DMS 273 (cell line): ENCODE data around the gene CXXC1.
A peak's percentile ranks its signal among the peaks of the same experiment; 100 is the strongest.
"Not testable (repeated sequence)": the region's sequence is repeated elsewhere in the genome, so short reads cannot be mapped to it uniquely, and the experiment has no call there.

Experiments used
- DNase-seq: peaks from one replicate; lab custom pipeline; 2025; ENCODE audit not compliant: unreplicated experiment; lab: John Stamatoyannopoulos, UW

Gene CXXC1

DNA sequence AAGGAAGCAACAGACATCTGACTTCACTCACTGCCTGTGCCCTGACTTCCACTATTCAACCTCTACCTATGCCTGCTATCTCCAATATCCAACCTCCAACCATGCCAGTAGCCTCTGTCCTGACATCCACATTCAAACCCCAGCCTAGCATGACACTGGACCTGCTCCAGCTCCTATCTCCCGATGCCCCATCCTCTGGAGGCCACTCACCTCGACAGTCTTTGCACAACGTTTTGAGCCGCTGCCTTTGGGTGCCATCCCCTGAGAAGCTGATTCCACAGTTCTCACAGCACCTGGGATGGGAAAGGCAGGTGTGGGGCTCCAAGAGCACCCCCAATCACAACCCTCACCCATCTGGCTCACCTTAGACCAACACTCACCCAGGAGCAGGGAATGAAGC, 11.0 kb downstream of the CXXC1 start:
- no peak for DNase-seq

DNA sequence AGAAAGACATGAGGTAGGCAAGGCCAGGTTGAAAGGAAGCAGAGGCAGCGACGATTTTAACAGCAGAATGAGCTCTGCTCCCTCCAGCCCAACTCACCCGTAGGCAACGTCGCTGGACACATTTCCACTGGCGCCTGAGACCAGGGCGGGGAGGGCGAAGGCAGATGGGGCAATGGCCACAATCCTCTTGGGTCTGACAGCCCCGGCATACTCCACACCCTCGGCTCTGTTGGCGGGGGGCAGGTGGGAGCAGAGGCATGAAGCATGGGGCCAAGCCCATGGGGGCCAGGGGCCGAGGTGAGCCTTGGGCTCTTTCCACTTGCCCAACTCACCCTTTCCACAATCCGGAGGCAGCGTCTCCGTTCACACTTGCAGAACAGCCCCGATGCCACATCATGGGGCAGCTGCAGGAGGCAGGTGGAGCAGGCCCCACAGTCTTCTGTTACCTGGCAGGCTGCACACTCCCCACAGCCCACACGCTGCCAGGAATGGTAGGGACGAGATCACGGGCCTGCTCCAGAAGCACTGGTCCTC, 11.9 kb downstream of the CXXC1 start:
- no peak for DNase-seq

- no peak for DNase-seq
Measured at GRCh38 chr18:50274941-50275340, 12.6 kb downstream of the CXXC1 start.

DNA sequence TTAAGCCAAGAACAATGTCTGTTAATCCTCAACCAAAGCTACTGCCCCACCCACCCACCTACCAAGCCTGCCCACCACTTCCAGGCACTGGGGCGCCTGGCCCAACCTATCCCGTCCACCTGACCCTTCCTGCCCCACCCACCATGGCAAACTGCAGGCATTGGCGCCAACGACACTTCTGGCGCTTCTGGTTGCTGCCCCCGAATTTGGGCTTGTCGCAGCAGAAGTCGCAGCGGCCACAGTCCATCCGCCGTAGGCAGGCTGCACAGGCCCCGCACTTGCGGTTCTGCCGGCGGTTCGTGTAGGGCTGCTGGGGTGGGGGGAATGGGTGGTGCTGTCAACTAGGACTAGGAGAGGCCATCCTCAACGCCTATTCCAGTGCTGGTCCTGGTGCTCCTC, 13.4 kb downstream of the CXXC1 start:
- no peak for DNase-seq

GRCh38 chr18:50273203-50274043, 14.1 kb downstream of the CXXC1 start:
- DNase-seq: no peak

- no peak for DNase-seq
Measured at GRCh38 chr18:50272568-50272967, 14.9 kb downstream of the CXXC1 start.

GRCh38 chr18:50268022-50268747, 19.3 kb downstream of the CXXC1 start:
- DNase-seq: peak; percentile 36

DNA sequence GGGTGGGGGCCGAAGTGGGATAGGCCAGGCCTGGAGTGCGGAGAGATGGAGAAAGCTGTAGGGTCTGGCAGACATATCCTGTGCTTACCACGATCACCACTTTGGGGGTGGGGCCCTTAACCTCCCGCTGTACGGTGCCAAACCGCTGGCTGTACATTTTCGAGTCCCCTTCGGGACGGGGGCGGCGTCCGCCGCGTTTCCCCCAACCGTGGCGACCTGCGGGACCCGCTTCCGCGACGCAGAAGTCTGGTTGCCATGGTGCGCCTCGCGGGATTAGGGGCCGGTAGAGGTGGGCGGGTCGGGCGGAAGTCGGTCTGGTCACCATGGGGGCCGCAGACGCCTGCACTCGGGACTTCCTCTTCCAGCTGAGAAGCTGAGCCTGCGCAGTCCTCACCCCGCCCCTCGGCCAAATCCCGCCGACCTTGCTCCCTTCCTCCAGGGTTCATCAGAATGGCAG, 21.2 kb downstream of the CXXC1 start, which contains the start of gene CFAP53:
Gene CFAP53 (minus strand): TSS at position 248 of the 457 bp plus-strand sequence. CDS start 91 bp downstream, at position 157.
- DNase-seq: peak; percentile 94

DNA sequence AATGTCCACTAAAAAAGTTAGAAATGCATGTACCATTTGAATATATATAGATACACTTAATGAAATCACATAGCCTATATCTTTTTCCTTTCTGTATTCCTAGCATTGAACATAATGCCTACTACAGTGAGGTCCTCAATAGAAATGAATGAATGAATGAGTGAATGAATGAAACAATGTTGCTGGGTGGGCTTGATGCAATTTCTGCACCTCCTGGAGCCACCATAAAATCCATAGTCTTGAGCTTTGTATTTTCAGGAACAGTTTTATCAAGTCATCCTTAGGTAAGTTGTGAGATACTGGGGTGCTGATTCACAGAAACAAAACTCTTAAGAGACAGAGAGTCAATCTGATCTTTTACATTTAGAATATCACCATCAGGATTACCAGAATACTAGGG, 24.5 kb downstream of the CXXC1 start:
- DNase-seq: no peak

DNA sequence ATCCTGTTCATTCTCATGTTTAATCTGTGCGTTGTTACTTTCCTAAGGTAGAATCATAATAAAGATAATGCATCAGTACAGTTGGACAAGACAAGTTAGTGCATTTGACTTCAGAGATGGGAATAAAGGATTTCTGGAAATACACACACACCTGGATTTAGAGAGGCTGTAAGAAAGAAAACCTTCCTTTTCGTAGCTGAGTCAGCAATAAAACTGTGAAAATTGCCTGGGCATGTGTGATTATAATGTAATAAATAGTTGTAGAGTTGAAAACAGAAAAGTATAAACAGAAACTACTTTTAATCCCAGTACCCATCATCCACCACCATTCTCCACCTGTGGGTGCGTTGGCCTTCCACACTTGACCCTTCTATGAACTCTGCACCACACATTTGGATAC, 36.6 kb downstream of the CXXC1 start:
- no peak for DNase-seq

- DNase-seq: no peak
Measured at GRCh38 chr18:50249576-50249975, 37.9 kb downstream of the CXXC1 start.

DNA sequence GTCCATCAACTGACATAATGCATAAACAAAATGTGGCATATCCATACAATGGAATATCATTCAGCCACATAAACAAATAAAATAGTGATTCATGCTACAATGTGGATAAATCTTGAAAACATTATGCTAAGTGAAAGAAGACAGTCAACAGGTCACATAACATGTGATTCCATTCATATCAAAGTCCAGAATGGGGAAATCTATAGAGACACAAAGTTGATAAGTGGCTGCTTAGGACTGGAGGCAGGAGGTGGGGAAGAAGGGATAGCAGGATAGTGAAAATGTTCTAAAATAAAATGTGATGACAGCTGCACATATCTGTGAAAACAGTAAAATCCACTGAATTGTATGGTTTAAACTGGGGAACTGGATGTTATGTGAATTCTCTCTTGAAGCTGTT, 39.9 kb downstream of the CXXC1 start:
- no peak for DNase-seq

- DNase-seq: not testable (repeated sequence)
Measured at GRCh38 chr18:50241768-50242167, 45.7 kb downstream of the CXXC1 start.

DNA sequence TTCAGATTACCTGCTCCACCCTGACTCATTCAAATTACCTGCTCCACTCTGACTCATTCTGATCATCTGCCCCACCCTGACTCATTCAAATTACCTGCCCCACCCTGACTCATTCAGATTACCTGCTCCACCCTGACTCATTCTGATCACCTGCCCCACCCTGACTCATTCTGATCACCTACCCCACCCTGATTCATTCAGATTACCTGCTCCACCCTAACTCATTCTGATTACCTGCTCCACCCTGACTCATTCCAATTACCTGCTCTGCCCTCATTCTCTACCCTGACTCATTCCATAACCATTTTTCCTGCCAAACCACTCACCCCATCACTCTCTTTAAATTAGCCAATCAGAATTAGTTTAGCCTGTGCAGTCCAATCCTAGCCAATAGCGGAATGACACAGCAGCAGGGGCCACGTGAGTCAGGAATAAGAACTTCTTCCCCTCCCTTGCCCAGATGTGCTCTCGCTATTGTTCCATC, 47.4 kb downstream of the CXXC1 start:
- DNase-seq: no peak

DNA sequence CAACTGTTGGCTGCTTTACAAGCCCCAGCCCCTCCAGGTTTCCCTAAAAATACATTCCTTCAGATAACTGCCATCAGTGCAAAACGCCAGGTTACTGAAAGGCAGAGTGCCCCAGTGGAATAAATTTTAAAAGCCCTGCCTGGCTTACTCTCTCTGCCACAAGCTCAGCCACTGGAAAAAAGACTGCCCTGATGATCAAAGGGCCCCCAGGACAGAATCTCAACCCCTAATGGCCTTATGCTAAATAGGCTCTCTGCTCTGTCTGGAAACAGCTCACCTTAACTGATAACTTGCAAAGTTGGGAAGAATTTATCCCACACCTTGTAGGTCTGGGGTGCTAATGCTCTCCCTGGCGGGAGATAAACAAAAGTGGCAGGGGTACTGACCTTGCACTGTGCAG, 55.1 kb downstream of the CXXC1 start:
- no peak for DNase-seq
